Cardiac muscle cell (in vitro differentiated cells and primary cell): ENCODE results near the gene NT5C2. TPM values are rescaled to one million over a fixed set of nuclear protein-coding genes. Genes with fewer than 3 reads are reported as not detected.

Experiments used
- DNase-seq, 2 donors: peaks; one replicate each; pipeline versions ENCODE4 v3.0.0 to v3.0.0-alpha.2; 2010 to 2017; ENCODE audit warnings: low read depth in 1 of 2, low spot score in 1 of 2
- H3K27ac ChIP-seq: fragments of 200-600 bp; sonication (generic); 2 replicates; pipeline ENCODE4 v1.5.1; 2016
- H3K27me3 ChIP-seq: fragments of 200-600 bp; sonication (generic); 2 replicates; pipeline ENCODE4 v1.6.0; 2016; ENCODE audit warnings: control low read depth
- H3K36me3 ChIP-seq: fragments of 200-600 bp; sonication (generic); 2 replicates; pipeline ENCODE4 v1.5.1; 2016; ENCODE audit warnings: control low read depth
- H3K4me1 ChIP-seq: fragments of 200-600 bp; sonication (generic); 2 replicates; pipeline ENCODE4 v1.8.1; 2017; ENCODE audit warnings: low read depth, mild to moderate bottlenecking, mixed run types
- H3K4me3 ChIP-seq: fragments of 200-600 bp; sonication (generic); 2 replicates; pipeline ENCODE4 v1.5.1; 2016; ENCODE audit warnings: mild to moderate bottlenecking
- H3K9me3 ChIP-seq: fragments of 200-600 bp; sonication (generic); 2 replicates; pipeline ENCODE4 v1.5.1; 2017; ENCODE audit warnings: low read depth, mild to moderate bottlenecking, control low read depth
- CTCF ChIP-seq: IDR thresholded peaks from 2 replicates; pipeline ENCODE4 v1.5.1; 2012; ENCODE audit warnings: low read depth, mild to moderate bottlenecking, low read length
- polyA plus RNA-seq: library from polyadenylated mRNA; unstranded; fragments of >200 nt; fragmentation: Nextera tagmentation; extraction: Ambion mirVana; gene quantifications from 2 replicates; pipeline ENCODE4 v1.2.1, GENCODE V29; 2016
- total RNA-seq: library from RNA; depleted of rRNA; stranded (reverse); fragments of >200 nt; gene quantifications from 2 replicates; pipeline ENCODE4 v1.2.3, GENCODE V29; 2016

Gene NT5C2
- total and polyA plus RNA-seq, 2 experiments from 2014 or later = 51.1 to 84.0 TPM

DNA sequence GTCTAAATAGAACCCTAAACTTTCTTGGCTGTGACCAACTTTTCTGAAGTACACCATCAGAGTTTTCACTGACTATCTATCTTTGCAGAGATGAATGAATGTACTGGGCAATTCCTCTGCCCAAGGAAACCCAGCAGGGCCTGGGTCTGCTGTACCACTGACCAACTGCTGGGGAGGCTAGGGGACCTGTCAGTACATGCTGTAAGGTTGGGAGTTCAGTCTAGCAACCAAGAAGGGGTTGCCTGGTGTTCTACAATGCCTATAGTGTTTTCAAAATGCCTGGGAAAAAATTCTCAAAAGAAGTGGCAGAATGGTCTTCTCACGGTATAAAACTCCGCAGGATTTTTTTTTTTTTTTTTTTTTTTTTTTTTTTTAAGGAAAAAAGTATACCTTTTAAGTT lies 106.3 kb downstream of the NT5C2 start:
- peaks cover 49% of the 10 kb centered on the region for H3K36me3 ChIP-seq
- no peaks in the 10 kb centered on the region for H3K27me3 ChIP-seq
- no peak overlapping the region for H3K4me3 ChIP-seq
- no peak for TF ChIP-seq CTCF
- H3K9me3 ChIP-seq = no peaks in the 10 kb centered on the region
- H3K27ac ChIP-seq = peak overlapping the region; percentile 54
- no peaks in the 10 kb centered on the region for H3K4me1 ChIP-seq
- DNase-seq = no peak

DNA sequence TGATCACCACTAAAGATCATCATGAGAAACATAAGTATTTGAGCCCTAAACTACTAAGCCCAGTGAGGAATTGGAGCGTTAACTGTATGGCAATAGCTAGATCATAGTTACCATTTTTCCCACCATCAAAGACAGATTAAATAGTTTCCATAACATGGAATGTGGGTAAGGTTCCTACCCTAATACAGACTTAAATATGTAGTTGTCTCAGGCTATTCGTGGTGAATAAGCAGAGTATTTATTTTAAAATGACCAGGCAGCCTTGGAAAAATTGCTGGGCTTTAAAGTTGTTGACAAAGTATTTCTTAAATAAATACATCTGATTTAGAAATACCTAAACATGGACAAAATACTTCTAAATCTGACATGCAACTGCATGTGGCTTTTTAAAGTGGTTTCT lies 106.8 kb downstream of the NT5C2 start:
- H3K9me3 ChIP-seq = no peaks in the 10 kb centered on the region
- peak overlapping the region; percentile 57 for H3K27ac ChIP-seq
- H3K4me1 ChIP-seq = no peaks in the 10 kb centered on the region
- no peak for TF ChIP-seq CTCF
- no peak for DNase-seq
- H3K4me3 ChIP-seq = no peak overlapping the region
- H3K36me3 ChIP-seq = peaks cover 44% of the 10 kb centered on the region
- no peaks in the 10 kb centered on the region for H3K27me3 ChIP-seq

- H3K9me3 ChIP-seq = no peaks in the 10 kb centered on the region
- peaks cover 23% of the 10 kb centered on the region for H3K36me3 ChIP-seq
- no peaks in the 10 kb centered on the region for H3K27me3 ChIP-seq
- TF ChIP-seq CTCF = no peak
- H3K4me1 ChIP-seq = no peaks in the 10 kb centered on the region
- no peak overlapping the region for H3K4me3 ChIP-seq
- DNase-seq = no peak
- H3K27ac ChIP-seq = peak overlapping the region; percentile 23
These were observed 109.1 kb downstream of the NT5C2 start for GRCh38 chr10:103083977-103084320.

DNA sequence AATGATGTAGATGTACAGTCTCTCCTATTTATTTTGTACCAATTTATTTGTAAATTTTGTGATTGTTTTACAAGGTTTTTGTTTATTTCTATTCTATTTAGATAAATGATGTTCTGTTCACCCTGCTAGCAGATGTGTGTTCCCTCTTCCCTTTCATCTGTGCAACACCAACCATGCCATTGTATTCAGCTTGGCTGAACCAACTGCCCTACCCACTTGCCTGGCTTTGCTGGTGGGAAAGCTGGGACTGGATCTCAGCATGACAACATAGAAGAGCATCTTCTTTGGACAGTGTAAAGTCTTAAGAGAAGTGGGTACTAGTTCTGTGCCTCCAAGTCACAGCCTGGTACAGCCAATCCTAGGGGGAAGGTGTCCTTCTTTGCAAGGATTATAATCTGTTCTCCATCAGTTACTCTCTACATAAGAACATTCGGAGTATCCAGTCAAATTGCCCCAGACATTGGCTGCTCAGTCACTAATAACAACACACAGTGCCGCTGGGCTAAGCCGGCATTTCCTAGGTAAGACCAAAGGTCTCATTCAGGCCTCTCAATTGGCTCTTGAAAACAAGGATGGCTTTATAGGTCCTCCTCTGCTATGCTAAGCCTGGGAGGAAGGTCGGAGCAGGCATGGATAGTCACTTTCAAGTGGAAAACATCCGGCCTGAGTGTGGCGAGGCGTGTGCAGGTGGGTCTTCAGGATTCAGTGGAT lies 109.7 kb downstream of the NT5C2 start:
- Histone ChIP-seq H3K27me3 (no peaks in the 10 kb centered on the region), H3K36me3 (peaks cover 18% of the 10 kb centered on the region), H3K4me1 (no peaks in the 10 kb centered on the region), H3K9me3 (no peaks in the 10 kb centered on the region), H3K4me3 (no peak overlapping the region), H3K27ac (peak overlapping the region; percentile 23)
- TF ChIP-seq CTCF = no peak
- no peak for DNase-seq

GRCh38 chr10:103082683-103083082 lies 110.4 kb downstream of the NT5C2 start:
- Histone ChIP-seq H3K9me3 (no peaks in the 10 kb centered on the region), H3K27me3 (no peaks in the 10 kb centered on the region), H3K4me3 (no peak overlapping the region), H3K4me1 (no peaks in the 10 kb centered on the region), H3K27ac (peak overlapping the region; percentile 4), H3K36me3 (peaks cover 11% of the 10 kb centered on the region)
- TF ChIP-seq CTCF = no peak
- DNase-seq = no peak
